Neural cell (in vitro differentiated cells): Measurements from ENCODE around the gene SOX18. TPM values are rescaled to one million over a fixed set of nuclear protein-coding genes. Genes with fewer than 3 reads are reported as not detected.

Source experiments
- H2AFZ ChIP-seq: fragments of 200-600, 300-800 bp; sonication (generic), shearing (Covaris generic); 2 replicates; pipeline ENCODE4 v1.6.0; 2014; ENCODE audit warnings: low read depth, mild to moderate bottlenecking, antibody characterized with exemption, low read length, moderate library complexity
- H3F3A ChIP-seq: fragments of 200-600 bp; shearing (Covaris generic); 2 replicates; pipeline ENCODE4 v1.6.1; 2016; ENCODE audit warnings: mild to moderate bottlenecking, moderate library complexity, mixed read lengths, antibody characterized with exemption, low read length; ENCODE audit not compliant: insufficient read depth, poor library complexity, severe bottlenecking
- H3K27ac ChIP-seq: fragments of 200-600, 300-800 bp; sonication (generic), shearing (Covaris generic); 2 replicates; pipeline ENCODE4 v1.5.1; 2014; ENCODE audit warnings: mild to moderate bottlenecking, low read length, moderate library complexity
- H3K27me3 ChIP-seq: fragments of 300-800, 200-600 bp; sonication (generic), shearing (Covaris generic); 2 replicates; pipeline ENCODE4 v1.6.0; 2014; ENCODE audit warnings: mild to moderate bottlenecking, low read depth, low read length, moderate library complexity; ENCODE audit not compliant: insufficient read depth
- H3K36me3 ChIP-seq: fragments of 300-800, 200-600 bp; sonication (generic), shearing (Covaris generic); 2 replicates; pipeline ENCODE4 v1.5.1; 2014; ENCODE audit warnings: mild to moderate bottlenecking, antibody characterized with exemption, low read length, moderate library complexity; ENCODE audit not compliant: insufficient read depth
- H3K4me2 ChIP-seq: fragments of 300-800, 200-600 bp; sonication (generic), shearing (Covaris generic); 2 replicates; pipeline ENCODE4 v1.6.0; 2014; ENCODE audit warnings: mild to moderate bottlenecking, low read length
- H3K4me3 ChIP-seq: fragments of 300-800, 200-600 bp; sonication (generic), shearing (Covaris generic); 2 replicates; pipeline ENCODE4 v1.5.1; 2014; ENCODE audit warnings: mild to moderate bottlenecking, low read length, moderate library complexity
- H3K79me2 ChIP-seq: fragments of 200-600 bp; shearing (Covaris generic); replicated peaks from 2 replicates; pipeline ENCODE4 v1.6.0; 2014; ENCODE audit warnings: mild to moderate bottlenecking, low read length, moderate library complexity; ENCODE audit not compliant: insufficient read depth
- H3K9ac ChIP-seq: fragments of 300-800, 200-600 bp; sonication (generic), shearing (Covaris generic); 2 replicates; pipeline ENCODE4 v1.6.1; 2016; ENCODE audit warnings: mild to moderate bottlenecking, low read length, mixed read lengths
- H3K9me2 ChIP-seq: fragments of 200-600 bp; shearing (Covaris generic); 2 replicates; pipeline ENCODE4 v1.6.1; 2016; ENCODE audit warnings: mild to moderate bottlenecking, low read length, mixed read lengths; ENCODE audit not compliant: insufficient read depth
- H3K9me3 ChIP-seq: fragments of 200-600, 300-800 bp; sonication (generic), shearing (Covaris generic); 2 replicates; pipeline ENCODE4 v1.6.1; 2016; ENCODE audit warnings: mild to moderate bottlenecking, mixed run types, low read length, moderate library complexity, mixed read lengths
- H4K20me1 ChIP-seq: fragments of 200-600 bp; shearing (Covaris generic); 2 replicates; pipeline ENCODE4 v1.6.1; 2016; ENCODE audit warnings: mild to moderate bottlenecking, mixed run types; ENCODE audit not compliant: insufficient read depth
- CTCF ChIP-seq: fragments of 450-650 bp; IDR thresholded peaks from 2 replicates; pipeline ENCODE4 v1.5.1; 2014; ENCODE audit warnings: antibody characterized with exemption, mild to moderate bottlenecking, moderate library complexity; ENCODE audit not compliant: poor library complexity, severe bottlenecking
- EP300 ChIP-seq: fragments of 450-650 bp; conservative IDR thresholded peaks from 2 replicates; pipeline ENCODE4 v1.6.1; 2014; ENCODE audit warnings: antibody characterized with exemption, mild to moderate bottlenecking, moderate library complexity; ENCODE audit not compliant: poor library complexity, severe bottlenecking
- EZH2 ChIP-seq: fragments of 200-600, 300-800 bp; shearing (Covaris generic), sonication (generic); IDR thresholded peaks from 2 replicates; pipeline ENCODE4 v1.6.1; 2014; ENCODE audit warnings: antibody characterized with exemption, low read length, borderline replicate concordance, mild to moderate bottlenecking; ENCODE audit not compliant: insufficient read depth, poor library complexity, severe bottlenecking
- MXI1 ChIP-seq: fragments of 450-650 bp; conservative IDR thresholded peaks from 2 replicates; pipeline ENCODE4 v1.6.1; 2014; ENCODE audit warnings: antibody characterized with exemption, mild to moderate bottlenecking; ENCODE audit not compliant: poor library complexity, severe bottlenecking
- POLR2AphosphoS5 ChIP-seq: IDR thresholded peaks from 2 replicates; pipeline ENCODE4 v1.6.1; 2012
- RAD21 ChIP-seq: fragments of 450-650 bp; conservative IDR thresholded peaks from 2 replicates; pipeline ENCODE4 v1.6.1; 2014; ENCODE audit warnings: antibody characterized with exemption, mild to moderate bottlenecking, moderate library complexity
- SMC3 ChIP-seq: fragments of 450-650 bp; conservative IDR thresholded peaks from 2 replicates; pipeline ENCODE4 v1.6.1; 2014; ENCODE audit warnings: antibody characterized with exemption, mild to moderate bottlenecking, moderate library complexity; ENCODE audit not compliant: poor library complexity
- TAF1 ChIP-seq: IDR thresholded peaks from 2 replicates; pipeline ENCODE4 v1.6.1; 2012; ENCODE audit warnings: low read depth
- polyA plus RNA-seq: library from polyadenylated mRNA; depleted of rRNA; stranded (reverse); fragments of >200 nt; gene quantifications from 2 replicates; pipeline ENCODE4 v1.2.3, GENCODE V29; 2014
- TF ChIP-seq, protein P1 (sequence below): IDR thresholded peaks from 2 replicates; pipeline ENCODE4 v1.6.1; 2012; ENCODE audit warnings: borderline replicate concordance

Gene SOX18
- polyA plus RNA-seq, 1 donor from 2014 or later = 0.12 TPM

GRCh38 chr20:64011366-64011779 is 38.1 kb downstream of the SOX18 start:
- H3K9me3 ChIP-seq = no peaks in the 10 kb centered on the region
- H3K27me3 ChIP-seq = no peaks in the 10 kb centered on the region
- no peak overlapping the region for H3K9ac ChIP-seq
- no peak overlapping the region for H3K4me2 ChIP-seq
- no peak overlapping the region for H3K27ac ChIP-seq
- H4K20me1 ChIP-seq = no peaks in the 10 kb centered on the region
- no peaks in the 10 kb centered on the region for H3K79me2 ChIP-seq
- no peaks in the 10 kb centered on the region for H3K9me2 ChIP-seq
- peaks cover 15% of the 10 kb centered on the region for H3K36me3 ChIP-seq
- H3K4me3 ChIP-seq = no peak overlapping the region
- no peak overlapping the region for H2AFZ ChIP-seq
- no peaks in the 10 kb centered on the region for H3F3A ChIP-seq
- TF ChIP-seq MXI1 (no peak), EZH2 (no peak), SMC3 (no peak), POLR2AphosphoS5 (no peak), EP300 (no peak), TAF1 (no peak), RAD21 (no peak), CTCF (no peak)
- TF ChIP-seq, protein P1, sequence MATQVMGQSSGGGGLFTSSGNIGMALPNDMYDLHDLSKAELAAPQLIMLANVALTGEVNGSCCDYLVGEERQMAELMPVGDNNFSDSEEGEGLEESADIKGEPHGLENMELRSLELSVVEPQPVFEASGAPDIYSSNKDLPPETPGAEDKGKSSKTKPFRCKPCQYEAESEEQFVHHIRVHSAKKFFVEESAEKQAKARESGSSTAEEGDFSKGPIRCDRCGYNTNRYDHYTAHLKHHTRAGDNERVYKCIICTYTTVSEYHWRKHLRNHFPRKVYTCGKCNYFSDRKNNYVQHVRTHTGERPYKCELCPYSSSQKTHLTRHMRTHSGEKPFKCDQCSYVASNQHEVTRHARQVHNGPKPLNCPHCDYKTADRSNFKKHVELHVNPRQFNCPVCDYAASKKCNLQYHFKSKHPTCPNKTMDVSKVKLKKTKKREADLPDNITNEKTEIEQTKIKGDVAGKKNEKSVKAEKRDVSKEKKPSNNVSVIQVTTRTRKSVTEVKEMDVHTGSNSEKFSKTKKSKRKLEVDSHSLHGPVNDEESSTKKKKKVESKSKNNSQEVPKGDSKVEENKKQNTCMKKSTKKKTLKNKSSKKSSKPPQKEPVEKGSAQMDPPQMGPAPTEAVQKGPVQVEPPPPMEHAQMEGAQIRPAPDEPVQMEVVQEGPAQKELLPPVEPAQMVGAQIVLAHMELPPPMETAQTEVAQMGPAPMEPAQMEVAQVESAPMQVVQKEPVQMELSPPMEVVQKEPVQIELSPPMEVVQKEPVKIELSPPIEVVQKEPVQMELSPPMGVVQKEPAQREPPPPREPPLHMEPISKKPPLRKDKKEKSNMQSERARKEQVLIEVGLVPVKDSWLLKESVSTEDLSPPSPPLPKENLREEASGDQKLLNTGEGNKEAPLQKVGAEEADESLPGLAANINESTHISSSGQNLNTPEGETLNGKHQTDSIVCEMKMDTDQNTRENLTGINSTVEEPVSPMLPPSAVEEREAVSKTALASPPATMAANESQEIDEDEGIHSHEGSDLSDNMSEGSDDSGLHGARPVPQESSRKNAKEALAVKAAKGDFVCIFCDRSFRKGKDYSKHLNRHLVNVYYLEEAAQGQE = no peak

DNA sequence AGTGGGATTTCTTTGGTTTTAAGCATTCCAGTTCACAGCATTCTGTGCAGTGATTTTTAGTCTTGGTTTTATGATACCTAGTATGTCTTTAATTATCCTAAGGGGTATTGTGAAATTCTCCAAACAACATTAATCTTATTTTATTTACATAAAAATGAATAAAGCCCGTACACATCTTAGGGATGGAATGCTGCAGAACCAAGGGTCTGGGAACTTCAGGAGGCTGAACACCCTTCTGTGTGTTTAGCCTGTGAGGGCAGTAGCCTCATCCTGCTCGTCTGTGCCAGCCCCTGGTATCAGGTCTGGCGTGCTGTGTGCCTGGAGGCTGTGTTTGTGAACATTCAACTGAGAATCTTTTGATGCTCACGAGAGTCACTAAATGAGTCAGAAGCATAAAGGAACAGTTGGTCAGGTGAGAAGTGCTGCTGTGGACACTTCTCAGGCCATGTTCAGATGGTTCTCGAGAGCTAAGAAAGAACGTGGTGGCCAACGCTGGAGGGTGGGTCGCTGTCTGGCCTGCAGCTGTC is 38.7 kb downstream of the SOX18 start:
- no peaks in the 10 kb centered on the region for H3K9me2 ChIP-seq

More for the DNA sequence above, 38.7 kb downstream of the SOX18 start:
- Histone ChIP-seq H3K9ac (no peak overlapping the region), H4K20me1 (no peaks in the 10 kb centered on the region), H3K79me2 (no peaks in the 10 kb centered on the region), H3K27ac (no peak overlapping the region), H3K4me3 (no peak overlapping the region), H2AFZ (no peak overlapping the region), H3K36me3 (peaks cover 14% of the 10 kb centered on the region), H3K9me3 (no peaks in the 10 kb centered on the region), H3F3A (no peaks in the 10 kb centered on the region), H3K4me2 (no peak overlapping the region), H3K27me3 (no peaks in the 10 kb centered on the region)
- no peak for TF ChIP-seq SMC3
- TF ChIP-seq, protein P1 = no peak
- TF ChIP-seq POLR2AphosphoS5 = no peak
- no peak for TF ChIP-seq EP300
- no peak for TF ChIP-seq MXI1
- no peak for TF ChIP-seq RAD21
- TF ChIP-seq EZH2 = no peak
- no peak for TF ChIP-seq CTCF
- no peak for TF ChIP-seq TAF1
